A549 treated with ZK216348 at 1 μM for 4 hours (cell line): ENCODE measurements around the gene FRMD7. TPM values are rescaled to one million over a fixed set of nuclear protein-coding genes. Genes with fewer than 3 reads are reported as not detected.

Experiments used
- total RNA-seq: library from RNA; stranded (reverse); fragments of 200-300 nt; extraction: Qiagen RNA extraction; gene quantifications from 5 replicates; pipeline ENCODE4 v1.2.3, GENCODE V29; 2022; ENCODE audit warnings: low read depth

The FRMD7 gene, protein sequence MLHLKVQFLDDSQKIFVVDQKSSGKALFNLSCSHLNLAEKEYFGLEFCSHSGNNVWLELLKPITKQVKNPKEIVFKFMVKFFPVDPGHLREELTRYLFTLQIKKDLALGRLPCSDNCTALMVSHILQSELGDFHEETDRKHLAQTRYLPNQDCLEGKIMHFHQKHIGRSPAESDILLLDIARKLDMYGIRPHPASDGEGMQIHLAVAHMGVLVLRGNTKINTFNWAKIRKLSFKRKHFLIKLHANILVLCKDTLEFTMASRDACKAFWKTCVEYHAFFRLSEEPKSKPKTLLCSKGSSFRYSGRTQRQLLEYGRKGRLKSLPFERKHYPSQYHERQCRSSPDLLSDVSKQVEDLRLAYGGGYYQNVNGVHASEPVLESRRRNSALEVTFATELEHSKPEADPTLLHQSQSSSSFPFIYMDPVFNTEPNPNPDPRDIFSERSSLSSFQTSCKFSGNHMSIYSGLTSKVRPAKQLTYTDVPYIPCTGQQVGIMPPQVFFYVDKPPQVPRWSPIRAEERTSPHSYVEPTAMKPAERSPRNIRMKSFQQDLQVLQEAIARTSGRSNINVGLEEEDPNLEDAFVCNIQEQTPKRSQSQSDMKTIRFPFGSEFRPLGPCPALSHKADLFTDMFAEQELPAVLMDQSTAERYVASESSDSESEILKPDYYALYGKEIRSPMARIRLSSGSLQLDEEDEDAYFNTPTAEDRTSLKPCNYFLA
- total RNA-seq, result not detected in 5 replicates

GRCh38 chrX:132127743-132128142 is at the start of gene FRMD7:
Gene FRMD7 (minus strand): TSS chrX:132128020. CDS start chrX:132127844, 176 bp downstream.

Other genes starting within 250 kb of the FRMD7 start
- 8.1 to 15.1 TPM (median 9.3 TPM) in 5 replicates for gene STK26, start 104.7 kb downstream of the FRMD7 start, total RNA-seq
- gene RAP2C, start 91.4 kb upstream of the FRMD7 start, total RNA-seq, result 22.4 to 47.5 TPM (median 28.8 TPM) in 5 replicates